Measurements from ENCODE around the gene DCAF11.

Gene DCAF11

DNA sequence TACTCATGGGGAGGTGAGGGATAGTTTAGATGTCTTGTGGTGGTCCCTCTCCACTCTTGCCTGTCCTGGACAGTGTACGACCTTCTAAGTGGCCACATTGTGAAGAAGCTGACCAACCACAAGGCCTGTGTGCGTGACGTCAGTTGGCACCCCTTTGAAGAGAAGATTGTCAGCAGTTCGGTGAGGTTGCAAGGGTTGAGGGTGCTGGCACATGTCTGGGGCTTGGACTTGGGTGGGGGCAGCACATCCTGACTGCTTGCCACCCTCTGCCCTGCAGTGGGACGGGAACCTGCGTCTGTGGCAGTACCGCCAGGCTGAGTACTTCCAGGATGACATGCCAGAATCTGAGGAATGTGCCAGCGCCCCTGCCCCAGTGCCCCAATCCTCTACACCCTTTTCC is 8.3 kb downstream of the DCAF11 start:
- no peak for DNase-seq

DNA sequence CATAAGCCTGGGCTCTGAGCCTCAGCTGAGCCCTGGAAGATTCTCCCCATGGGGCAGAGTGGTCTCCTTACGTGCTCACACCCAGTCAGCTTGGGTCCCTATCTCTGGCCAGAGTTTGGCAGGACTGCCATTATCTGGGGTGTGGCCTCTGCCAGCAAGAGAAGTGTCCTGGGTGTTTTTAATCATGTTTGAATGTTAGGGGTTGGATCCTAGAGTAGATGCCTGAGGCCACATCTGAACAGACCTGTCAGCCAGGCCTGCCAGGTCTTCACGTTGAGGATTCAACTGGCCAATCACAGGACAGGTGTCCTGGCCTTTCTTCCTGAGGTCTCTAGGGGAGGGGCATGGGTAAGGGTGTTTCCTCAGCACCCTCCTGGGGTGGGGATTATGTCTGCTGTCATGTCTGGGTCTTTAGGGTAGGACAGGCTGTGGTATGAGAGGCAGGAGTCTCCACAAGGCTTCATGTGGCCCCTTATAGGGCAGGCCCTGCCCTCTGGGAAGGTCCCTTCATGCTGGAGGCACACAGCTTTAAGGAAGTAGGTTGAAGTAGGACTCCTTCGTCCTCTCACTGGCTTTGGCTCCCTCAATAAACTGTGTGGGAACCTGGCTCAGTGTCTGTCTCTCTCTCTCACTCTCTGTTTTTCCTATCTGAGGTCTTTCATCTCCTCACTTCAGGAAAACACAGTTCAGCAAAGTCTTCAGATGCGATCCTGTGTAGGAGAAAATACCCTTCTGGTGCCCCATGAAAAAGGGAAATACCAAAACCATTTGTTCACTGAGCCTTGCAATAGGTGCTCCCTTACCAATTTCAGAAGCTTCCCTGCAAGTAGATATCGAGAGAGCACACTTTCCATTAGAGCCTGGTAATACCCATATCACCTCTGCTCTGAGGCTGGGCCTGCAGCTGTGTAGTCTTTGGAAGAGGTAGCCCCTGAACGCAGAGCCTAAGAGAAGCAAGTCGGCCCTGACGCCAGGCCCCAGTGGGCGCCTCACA is 9.1 kb downstream of the DCAF11 start:
- DNase-seq, result no peak

DNA sequence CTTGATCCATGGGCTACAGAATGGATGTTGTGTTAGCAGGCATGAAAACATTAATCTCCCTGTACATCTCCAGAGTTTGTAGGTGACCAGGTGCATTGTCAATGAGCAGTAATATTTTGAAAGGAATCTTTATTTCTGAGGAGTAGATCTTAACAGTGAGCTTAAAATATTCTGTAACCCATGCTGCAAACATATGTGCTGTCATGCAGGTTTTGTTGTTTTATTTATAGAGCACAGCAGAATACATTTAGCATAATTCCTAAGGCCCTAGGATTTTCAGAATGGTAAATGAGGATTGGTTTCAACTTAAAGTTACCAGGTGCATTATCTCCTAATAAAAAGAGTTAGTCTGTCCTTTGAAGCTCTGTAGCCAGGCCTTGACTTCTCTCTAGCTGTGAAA is 12.4 kb downstream of the DCAF11 start:
- no peak for DNase-seq

DNA sequence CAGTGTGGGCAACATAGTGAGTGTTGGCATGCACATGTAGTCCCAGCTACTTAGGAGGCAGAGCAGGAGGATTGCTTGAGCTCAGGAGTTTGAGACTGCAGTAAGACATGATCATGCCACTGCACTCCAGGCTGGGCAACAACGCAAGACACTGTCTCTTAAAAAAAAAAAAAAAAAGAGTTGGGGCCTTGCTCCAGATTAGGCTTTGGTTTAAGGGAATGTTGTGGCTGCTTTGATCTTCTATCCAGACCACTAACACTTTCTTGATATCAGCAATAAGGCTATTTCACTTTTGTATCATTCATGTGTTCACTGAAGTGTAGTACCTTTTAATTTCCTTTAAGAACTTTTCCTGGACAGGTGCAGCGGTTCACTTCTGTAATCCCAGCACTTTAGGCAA is 13.1 kb downstream of the DCAF11 start:
- DNase-seq, result no peak

DNA sequence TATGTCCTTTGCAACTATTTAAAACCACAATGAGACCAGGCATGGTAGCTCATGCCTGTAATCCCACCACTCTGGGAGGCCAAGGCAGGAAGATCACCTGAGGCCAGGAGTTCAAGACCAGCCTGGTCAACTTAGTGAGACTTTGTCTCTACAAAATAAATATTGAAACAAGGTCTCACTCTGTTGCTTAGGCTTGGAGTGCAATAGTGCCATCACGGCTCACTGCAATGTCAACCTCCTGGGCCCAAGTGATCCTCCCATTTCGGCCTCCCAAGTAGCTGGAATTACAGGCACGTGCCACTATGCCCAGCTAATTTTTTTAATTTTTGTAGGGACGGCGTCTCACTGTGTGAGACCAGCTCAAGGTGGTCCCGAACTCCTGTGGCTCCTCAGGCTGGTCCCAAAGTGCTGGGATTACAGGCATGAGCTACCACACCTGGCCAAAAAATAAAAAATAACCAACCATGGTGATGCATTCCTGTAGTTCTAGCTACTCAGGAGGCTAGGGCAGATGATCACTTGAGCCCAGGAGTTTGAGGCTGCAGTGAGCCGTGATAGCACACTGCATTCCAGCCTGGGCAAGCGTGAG is 14.9 kb downstream of the DCAF11 start:
- no peak for DNase-seq

DNA sequence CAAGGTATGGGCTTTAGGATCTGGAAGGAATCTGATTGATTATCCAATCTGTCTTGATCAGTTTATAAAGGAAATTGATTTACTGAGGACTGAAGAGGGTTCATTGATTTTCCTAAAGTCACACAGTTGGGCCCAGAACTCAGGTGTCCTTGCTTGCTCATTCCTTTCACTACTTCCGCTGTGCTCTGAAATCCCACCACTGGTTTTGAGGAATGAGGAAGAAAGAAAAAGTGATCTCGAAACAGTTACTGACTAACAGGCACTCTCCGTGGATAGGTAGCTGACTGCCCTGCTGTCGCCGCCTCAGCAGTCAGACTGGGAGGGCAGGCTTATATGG is 15.8 kb downstream of the DCAF11 start, which contains the start of gene FITM1:
TSS of gene FITM1 (plus strand) at position 280 of the 337 bp plus-strand sequence. CDS start 905 bp downstream, outside the sequence.
- no peak for DNase-seq

DNA sequence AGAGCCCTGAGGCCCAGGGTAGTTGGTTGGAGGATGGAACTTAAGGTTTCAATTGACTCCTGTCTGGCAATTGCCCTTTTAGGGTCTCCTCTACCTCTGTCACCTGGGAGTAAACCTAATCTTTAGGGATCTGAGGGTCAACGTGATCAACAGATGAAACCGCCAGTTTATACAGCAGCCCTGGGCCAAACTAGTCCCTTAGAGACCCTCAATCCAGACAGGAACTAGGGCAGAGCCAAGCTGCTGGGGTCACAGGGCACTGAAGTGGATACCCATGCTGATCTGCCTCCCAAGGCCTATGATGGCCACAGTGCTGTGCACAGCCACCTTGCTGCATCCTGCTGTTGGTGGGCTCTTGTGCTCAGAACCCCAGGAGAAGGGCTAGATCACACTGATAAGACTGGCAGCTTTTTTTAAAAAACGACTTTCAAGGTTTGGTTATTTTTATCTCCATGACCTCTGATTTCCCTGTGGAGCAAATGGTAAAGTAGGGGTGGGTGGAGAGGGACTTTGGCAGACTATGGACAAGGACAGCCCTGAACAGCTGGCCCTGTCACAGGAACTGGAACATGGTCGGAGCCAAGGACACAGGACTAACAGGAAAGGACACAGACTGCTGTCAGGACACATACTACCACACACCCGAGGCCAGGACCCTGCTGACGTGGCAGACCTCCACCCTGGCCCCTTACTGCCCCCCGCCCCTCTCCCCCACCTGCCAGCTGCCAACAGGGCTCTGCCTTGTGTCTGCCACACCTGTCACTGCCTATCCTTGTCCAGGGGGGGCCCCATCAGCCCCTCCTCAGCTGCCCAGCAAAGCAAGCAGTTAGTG is 16.4 kb downstream of the DCAF11 start:
- no peak for DNase-seq

DNA sequence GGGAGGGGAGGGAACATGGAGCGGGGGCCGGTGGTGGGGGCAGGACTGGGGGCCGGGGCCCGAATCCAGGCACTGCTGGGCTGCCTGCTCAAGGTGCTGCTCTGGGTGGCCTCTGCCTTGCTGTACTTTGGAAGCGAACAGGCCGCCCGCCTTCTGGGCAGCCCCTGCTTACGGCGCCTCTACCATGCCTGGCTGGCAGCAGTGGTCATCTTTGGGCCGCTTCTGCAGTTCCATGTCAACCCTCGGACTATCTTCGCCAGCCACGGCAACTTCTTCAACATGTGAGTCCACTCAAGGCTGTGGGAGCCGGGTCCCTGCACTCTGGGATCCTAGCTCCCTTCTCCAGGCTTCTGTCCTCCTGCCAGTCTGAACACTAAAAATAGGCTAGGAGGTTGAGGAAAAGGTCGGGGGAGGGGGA is 17.0 kb downstream of the DCAF11 start:
- DNase-seq, result no peak

DNA sequence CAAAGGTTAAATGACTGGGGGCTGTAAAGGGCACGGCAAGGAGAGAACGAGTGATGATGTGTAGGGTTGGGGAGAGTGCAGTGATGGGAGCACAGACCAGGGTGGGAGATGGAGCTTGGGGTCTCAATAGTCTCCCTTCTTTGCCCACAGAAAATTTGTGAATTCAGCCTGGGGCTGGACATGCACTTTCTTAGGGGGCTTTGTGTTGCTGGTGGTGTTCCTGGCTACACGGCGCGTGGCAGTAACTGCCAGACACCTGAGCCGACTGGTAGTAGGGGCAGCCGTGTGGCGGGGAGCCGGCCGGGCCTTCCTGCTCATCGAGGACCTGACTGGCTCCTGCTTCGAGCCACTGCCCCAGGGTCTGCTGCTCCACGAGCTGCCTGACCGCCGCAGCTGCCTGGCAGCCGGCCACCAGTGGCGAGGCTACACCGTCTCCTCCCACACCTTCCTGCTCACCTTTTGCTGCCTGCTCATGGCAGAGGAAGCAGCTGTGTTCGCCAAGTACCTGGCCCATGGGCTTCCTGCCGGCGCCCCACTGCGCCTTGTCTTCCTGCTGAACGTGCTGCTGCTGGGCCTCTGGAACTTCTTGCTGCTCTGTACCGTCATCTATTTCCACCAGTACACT is 17.6 kb downstream of the DCAF11 start:
- DNase-seq, result no peak

DNA sequence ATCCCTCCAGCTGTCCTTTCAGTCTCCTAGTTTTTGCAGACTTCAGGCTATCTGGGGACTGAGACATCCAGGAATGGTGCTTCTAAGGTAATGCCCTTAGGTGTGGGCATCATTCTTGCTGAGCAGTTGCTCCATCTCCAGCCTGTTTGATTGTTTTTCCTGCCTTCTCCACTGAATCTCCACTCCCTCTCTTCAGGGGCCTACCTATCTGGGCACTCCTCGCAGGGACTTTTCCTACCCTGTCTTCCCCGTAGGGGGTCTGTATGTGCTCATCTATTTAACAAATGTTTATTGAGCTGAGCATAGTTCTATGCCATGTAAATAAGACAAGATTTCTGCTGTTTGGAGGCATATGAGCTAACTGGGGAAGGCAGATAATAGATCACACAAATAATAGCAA is 18.4 kb downstream of the DCAF11 start:
- no peak for DNase-seq

DNA sequence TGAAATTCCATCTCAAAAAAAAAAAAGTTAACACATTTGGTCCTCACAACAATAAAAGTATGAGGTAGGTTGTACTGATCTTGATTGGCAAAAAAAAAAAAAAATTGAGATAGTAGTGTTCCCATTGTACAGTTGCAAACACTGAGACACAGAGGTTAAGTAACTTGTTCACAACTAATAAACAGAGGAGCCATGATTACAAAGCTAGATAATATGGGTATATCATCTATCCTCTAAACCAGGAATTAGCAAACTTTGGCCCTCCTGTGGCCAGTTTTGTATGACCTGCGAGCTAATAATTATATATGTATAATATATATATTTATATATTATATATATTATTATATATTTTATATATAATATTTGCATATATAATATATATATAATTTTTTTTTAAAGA is 19.2 kb downstream of the DCAF11 start:
- no peak for DNase-seq

DNA sequence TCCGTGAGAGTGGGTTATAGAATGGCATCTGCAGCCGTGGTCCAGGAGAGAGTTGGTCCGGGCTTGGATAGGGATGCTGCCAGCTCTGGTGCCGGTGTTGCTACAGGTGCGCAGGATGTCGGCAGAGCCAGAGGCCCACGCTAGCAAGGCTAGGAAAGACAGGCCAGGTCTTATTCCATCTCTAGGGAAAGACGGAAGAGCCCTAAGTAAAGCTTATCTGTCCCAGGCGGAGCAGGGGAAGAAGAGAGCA is 20.9 kb downstream of the DCAF11 start:
- no peak for DNase-seq

DNA sequence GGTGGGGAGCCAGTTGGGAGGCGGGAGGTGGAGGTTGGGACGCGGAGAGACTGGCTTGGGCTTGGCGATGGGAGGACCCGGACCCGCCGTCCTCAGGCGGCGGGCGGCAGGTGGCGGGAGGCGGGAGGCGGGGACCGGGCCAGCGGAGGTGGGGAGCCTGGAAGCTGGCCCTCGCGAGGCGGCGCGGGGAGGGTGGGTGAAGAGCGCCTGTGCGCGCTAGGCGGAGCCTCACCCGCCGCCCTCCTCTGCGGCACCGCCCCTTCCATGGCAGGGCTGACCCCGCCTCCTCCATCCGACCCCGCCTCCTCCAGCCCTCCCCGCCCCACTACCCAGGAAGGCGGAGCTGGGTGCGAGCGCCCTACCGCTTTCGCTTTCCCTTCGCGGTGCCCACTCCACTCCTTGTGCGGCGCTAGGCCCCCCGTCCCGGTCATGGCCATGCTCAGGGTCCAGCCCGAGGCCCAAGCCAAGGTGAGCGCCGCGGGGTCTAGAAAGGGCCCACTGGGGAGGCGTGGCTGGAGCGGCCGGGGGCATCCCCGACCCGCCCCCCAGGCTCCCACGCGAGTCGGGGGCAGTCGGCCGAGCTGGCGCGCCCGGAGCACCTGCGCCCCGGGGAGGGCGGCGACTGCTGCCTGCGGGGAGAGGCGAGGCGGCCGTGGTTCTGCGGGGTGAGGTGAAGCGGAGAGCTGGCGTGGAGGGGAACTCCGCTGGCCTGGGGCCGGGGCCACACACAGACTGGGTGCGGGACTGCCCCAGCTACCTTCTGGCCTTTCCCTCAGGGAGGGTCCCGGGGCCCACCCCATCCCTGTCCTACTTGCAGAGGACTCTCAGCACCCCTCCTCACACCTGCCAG is 21.5 kb downstream of the DCAF11 start, which contains the start of gene PSME1:
TSS of gene PSME1 (plus strand) at position 361 of the 850 bp plus-strand sequence. CDS start at position 430, 69 bp downstream.
- peak; percentile 82 for DNase-seq

DNA sequence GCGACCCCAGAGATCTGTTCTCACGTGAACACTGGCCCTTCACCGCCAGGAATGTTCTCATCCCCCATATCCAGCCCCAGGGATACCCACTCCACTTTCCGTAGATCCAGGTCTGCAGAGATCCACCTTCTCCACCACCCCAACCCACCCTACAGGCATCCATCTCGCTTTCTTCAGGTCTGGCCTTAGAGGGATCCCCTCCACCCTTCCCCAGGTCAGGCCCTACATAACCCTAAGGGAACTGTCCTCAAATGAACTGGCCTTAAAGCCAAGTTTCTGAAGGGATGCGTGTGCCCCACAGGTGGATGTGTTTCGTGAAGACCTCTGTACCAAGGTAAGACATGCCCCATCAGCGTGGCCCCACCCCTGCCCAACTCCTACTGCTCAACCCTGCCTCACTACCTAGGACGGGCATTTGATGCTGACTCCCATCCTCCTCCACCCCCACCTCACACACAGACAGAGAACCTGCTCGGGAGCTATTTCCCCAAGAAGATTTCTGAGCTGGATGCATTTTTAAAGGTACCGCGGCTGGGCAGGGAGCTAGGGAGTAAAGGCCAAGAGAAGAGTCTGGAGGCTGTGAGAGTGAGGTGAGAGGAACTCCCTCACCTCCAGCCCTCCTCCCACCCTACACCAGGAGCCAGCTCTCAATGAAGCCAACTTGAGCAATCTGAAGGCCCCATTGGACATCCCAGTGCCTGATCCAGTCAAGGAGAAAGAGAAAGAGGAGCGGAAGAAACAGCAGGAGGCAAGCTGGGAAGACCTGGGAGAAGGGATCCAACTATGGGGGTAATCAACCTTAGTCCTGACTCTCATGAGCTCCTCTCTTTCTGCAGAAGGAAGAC is 22.3 kb downstream of the DCAF11 start:
- no peak for DNase-seq

DNA sequence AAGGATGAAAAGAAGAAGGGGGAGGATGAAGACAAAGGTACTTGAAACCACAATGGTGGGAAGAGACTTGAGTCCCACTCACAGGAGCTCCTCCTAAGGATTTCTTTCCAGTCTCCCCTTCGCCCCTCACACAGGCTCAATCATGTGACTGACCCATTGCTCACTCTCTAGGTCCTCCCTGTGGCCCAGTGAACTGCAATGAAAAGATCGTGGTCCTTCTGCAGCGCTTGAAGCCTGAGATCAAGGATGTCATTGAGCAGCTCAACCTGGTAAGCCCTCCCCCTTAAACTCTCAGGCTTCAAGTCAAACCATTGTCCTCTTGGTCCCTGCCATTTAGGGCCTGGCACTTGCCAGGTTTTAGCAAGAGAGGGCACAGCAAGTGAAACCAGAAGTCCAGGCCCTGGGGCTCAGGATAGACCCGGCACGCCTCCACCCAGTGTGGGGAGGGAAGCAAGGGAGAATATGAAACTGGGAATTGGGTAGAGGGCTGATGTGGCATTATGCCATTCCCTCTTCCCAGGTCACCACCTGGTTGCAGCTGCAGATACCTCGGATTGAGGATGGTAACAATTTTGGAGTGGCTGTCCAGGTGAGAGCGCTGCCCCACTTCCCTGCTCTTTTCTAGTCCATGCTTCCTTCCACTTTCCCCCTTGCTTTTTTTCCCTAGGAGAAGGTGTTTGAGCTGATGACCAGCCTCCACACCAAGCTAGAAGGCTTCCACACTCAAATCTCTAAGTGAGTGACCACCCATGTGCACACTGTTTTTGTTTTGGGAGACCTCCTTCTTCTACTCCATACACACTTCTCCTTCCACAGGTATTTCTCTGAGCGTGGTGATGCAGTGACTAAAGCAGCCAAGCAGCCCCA is 23.2 kb downstream of the DCAF11 start:
- no peak for DNase-seq

DNA sequence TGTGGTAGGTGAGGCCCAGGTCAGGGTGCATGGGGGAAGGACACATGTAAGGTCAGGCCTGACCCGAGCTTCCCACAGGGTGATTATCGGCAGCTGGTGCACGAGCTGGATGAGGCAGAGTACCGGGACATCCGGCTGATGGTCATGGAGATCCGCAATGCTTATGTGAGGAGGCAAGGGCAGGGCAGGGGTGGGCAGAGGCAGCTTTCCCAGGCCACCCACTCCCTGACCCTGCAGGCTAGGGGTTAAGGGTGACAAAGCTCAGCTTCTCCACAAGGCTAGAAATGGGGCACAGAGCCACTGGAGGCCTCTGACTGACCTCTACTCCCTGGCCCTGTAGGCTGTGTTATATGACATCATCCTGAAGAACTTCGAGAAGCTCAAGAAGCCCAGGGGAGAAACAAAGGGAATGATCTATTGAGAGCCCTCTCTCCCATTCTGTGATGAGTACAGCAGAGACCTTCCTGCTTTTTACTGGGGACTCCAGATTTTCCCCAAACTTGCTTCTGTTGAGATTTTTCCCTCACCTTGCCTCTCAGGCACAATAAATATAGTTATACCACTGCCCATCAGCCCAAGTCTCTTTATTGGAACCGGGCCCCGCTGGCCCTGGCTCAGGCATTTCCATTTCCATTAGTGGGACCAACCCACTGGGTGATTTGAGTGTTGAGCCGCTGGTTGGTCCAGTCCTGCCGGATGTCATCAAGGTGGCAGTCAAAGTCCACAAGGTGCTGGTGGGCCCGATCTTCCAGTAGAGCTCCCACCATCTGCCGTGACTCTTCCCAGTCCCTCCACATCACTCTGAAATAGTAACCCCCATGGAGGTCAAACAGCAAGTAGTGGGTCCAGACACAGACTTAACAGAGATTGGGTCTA is 24.1 kb downstream of the DCAF11 start:
- no peak for DNase-seq

DNA sequence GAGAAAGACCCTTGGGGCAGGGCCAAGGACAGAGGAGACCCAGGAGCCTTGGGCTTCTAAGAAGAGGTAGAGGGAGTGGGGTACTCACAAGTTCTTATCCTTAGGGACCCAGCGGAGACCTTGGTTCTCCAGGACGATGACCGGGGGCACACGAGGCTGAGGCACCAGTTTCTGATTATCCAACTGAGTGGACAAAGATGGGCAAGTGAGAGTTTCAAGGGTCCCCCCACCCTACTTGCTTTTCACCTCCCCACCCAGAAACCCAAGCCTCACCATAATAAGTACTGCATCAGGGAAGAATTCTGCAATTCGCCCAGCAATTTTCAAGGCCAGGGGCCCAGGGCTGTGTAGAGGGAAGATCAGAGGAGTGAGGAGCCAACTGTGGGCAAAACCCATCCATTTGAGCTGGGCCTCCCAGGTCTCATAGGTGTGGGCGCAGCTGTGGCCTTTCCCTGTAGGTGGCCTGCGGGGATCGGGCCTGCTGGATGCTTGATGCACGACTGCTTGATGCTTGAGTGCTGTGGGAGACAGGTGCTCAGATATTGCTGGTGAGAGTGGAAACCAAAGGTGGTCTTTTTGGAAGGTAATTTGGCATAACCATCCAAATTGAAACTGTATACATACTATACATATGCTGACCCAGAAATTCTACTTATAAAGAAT is 24.8 kb downstream of the DCAF11 start:
- DNase-seq, result no peak

DNA sequence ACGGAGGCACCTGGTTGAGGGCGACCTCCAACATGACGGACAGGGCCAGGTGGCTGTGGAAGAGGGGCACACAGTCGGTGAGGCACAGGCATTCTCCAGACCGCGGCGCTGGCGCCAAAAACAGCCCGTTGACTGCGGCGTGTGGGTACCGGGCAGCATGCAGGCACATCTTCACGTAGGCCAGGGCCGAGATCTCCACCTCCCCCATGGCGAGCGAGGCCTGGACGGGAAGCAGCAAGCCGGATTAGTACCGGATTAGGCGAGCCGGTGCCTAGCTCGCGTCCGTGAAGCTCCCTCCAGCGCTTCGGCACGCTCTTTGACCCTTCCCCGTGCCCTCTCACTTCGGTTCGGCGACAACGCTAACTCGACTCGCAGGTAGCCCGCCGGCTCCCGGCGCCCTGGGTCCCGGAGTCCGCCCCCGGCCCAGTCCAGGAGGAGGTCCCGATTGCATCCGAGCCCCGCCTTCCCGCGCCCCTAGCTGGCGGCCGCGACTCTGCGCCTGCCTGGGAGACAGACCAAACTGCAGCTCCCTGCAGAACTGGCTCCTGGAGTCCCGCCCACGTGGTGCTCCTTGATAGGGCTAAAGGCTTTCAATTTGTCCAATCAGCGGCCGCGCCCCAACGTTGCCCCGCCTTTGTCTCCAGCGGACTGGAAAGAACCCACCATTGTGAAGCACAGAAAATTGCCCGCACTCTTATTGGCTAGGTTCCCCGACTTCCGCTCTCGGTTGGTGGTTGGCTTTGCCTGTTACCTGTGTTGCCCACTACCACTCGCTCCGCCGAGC is 26.7 kb downstream of the DCAF11 start, which contains the start of gene EMC9:
TSS of gene EMC9 (minus strand) at position 495 of the 784 bp plus-strand sequence. CDS start at position 208, 287 bp downstream.
- peak; percentile 100 for DNase-seq
